Measurements from ENCODE around the gene SRBD1. TPM values are rescaled to one million over a fixed set of nuclear protein-coding genes. Genes with fewer than 3 reads are reported as not detected.

The SRBD1 gene
- total RNA-seq, 1 donor from 2014 or later = 13.8 TPM

DNA sequence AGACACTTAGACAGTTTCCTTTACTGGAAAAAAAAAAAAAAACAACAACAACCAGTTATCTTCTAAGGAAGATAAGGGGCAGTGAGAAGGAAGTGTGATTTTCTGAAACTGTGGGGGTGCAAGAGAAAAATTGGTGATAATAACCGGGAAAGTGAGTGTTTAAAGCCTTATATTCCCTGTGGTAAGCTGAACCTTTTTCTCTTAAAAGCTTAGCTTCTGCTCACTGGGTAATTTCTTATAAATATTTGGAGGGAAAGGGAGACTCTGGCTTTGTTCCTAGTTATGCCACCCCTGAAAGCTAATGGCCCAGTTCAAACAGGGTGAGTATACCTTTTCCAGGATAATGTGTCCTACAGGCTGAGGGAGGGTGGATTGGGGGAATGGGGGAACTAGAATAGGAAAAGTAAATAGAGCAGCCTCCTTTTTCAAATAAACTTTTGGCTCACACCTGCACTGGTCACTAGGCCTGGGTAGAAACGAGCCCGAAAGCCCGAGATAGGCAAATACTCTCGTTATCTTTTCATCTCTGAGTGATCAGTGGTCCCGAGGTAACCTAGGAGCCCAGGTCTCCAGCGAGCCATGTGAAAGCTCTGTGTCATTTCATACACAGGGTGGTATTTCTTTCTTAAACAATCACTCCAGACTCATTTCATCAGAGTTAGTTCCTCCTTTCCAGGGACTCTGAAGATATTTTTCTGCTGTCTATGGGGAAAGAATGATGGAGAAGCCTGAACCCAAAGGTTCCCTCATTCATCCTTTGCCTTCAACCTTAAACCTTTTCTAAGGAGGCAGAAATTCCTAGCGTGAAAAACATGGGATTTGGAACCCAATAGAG, 15.5 kb upstream of the SRBD1 start:
- TF ChIP-seq CTCF (IDR thresholded peaks at IDR 0.05) = no peak
- H3K27ac Mint-ChIP-seq (ENCODE audit: unreplicated experiment) = no peak overlapping the region
- no peak overlapping the region for H3K4me3 Mint-ChIP-seq (ENCODE audit: unreplicated experiment)
- no peaks in the 10 kb centered on the region for H3K36me3 Mint-ChIP-seq (ENCODE audit: unreplicated experiment)
- no peaks in the 10 kb centered on the region for H3K9me3 Mint-ChIP-seq (ENCODE audit: unreplicated experiment)
- DNase-seq (ENCODE audit: extremely low spot score, unreplicated experiment) = no peak
- no peaks in the 10 kb centered on the region for H3K4me1 Mint-ChIP-seq (ENCODE audit: unreplicated experiment)
- H3K27me3 Mint-ChIP-seq (ENCODE audit: unreplicated experiment) = peaks cover 59% of the 10 kb centered on the region

- Mint-ChIP-seq H3K4me1 (ENCODE audit: unreplicated experiment) (no peaks in the 10 kb centered on the region), H3K36me3 (ENCODE audit: unreplicated experiment) (no peaks in the 10 kb centered on the region), H3K27me3 (ENCODE audit: unreplicated experiment) (peaks cover 55% of the 10 kb centered on the region), H3K9me3 (ENCODE audit: unreplicated experiment) (no peaks in the 10 kb centered on the region), H3K4me3 (ENCODE audit: unreplicated experiment) (no peak overlapping the region), H3K27ac (ENCODE audit: unreplicated experiment) (no peak overlapping the region)
- no peak for TF ChIP-seq CTCF (IDR thresholded peaks at IDR 0.05)
- DNase-seq (ENCODE audit: extremely low spot score, unreplicated experiment) = no peak
Measured at GRCh38 chr2:45625824-45626223, 14.8 kb upstream of the SRBD1 start.

GRCh38 chr2:45623098-45623497, 12.0 kb upstream of the SRBD1 start:
- Mint-ChIP-seq H3K4me1 (ENCODE audit: unreplicated experiment) (no peaks in the 10 kb centered on the region), H3K36me3 (ENCODE audit: unreplicated experiment) (no peaks in the 10 kb centered on the region), H3K27me3 (ENCODE audit: unreplicated experiment) (peaks cover 51% of the 10 kb centered on the region), H3K27ac (ENCODE audit: unreplicated experiment) (no peak overlapping the region), H3K9me3 (ENCODE audit: unreplicated experiment) (no peaks in the 10 kb centered on the region), H3K4me3 (ENCODE audit: unreplicated experiment) (no peak overlapping the region)
- no peak for TF ChIP-seq CTCF (IDR thresholded peaks at IDR 0.05)
- DNase-seq (ENCODE audit: extremely low spot score, unreplicated experiment) = no peak

- H3K4me1 Mint-ChIP-seq (ENCODE audit: unreplicated experiment) = no peaks in the 10 kb centered on the region
- DNase-seq (ENCODE audit: extremely low spot score, unreplicated experiment) = no peak
- peaks cover 51% of the 10 kb centered on the region for H3K27me3 Mint-ChIP-seq (ENCODE audit: unreplicated experiment)
- no peak overlapping the region for H3K27ac Mint-ChIP-seq (ENCODE audit: unreplicated experiment)
- TF ChIP-seq CTCF (IDR thresholded peaks at IDR 0.05) = no peak
- H3K9me3 Mint-ChIP-seq (ENCODE audit: unreplicated experiment) = no peaks in the 10 kb centered on the region
- H3K36me3 Mint-ChIP-seq (ENCODE audit: unreplicated experiment) = no peaks in the 10 kb centered on the region
- H3K4me3 Mint-ChIP-seq (ENCODE audit: unreplicated experiment) = no peak overlapping the region
Measured at GRCh38 chr2:45622336-45623075, 11.4 kb upstream of the SRBD1 start.

DNA sequence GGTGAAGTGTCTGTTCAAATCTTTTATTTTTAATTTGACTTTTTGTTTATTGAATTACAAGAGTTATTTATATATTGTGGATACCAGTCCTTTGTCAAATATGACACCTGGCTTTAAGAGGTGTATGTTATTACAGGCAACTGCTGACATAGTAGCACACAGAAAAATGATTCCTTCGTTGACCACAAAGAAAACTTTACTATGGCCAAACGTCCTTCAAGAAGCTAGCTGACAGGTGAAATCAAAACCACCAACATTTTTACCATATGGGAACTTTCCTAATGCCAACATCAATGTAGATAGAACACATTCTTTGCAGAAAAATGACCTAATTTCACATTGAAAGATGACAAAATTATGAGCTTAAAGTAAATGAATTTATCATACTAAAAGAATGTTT, 6.4 kb upstream of the SRBD1 start:
- peaks cover 18% of the 10 kb centered on the region for H3K27me3 Mint-ChIP-seq (ENCODE audit: unreplicated experiment)
- H3K4me1 Mint-ChIP-seq (ENCODE audit: unreplicated experiment) = peaks cover 4% of the 10 kb centered on the region
- no peak for DNase-seq (ENCODE audit: extremely low spot score, unreplicated experiment)
- H3K36me3 Mint-ChIP-seq (ENCODE audit: unreplicated experiment) = no peaks in the 10 kb centered on the region
- H3K27ac Mint-ChIP-seq (ENCODE audit: unreplicated experiment) = no peak overlapping the region
- no peaks in the 10 kb centered on the region for H3K9me3 Mint-ChIP-seq (ENCODE audit: unreplicated experiment)
- no peak for TF ChIP-seq CTCF (IDR thresholded peaks at IDR 0.05)
- no peak overlapping the region for H3K4me3 Mint-ChIP-seq (ENCODE audit: unreplicated experiment)

Measured in osteocyte (in vitro differentiated cells).